ENCODE measurements around the gene AKAP7. TPM values are rescaled to one million over a fixed set of nuclear protein-coding genes. Genes with fewer than 3 reads are reported as not detected.

Gene AKAP7
- total RNA-seq, 1 donor: 4.7 TPM

- TF ChIP-seq, protein P1, sequence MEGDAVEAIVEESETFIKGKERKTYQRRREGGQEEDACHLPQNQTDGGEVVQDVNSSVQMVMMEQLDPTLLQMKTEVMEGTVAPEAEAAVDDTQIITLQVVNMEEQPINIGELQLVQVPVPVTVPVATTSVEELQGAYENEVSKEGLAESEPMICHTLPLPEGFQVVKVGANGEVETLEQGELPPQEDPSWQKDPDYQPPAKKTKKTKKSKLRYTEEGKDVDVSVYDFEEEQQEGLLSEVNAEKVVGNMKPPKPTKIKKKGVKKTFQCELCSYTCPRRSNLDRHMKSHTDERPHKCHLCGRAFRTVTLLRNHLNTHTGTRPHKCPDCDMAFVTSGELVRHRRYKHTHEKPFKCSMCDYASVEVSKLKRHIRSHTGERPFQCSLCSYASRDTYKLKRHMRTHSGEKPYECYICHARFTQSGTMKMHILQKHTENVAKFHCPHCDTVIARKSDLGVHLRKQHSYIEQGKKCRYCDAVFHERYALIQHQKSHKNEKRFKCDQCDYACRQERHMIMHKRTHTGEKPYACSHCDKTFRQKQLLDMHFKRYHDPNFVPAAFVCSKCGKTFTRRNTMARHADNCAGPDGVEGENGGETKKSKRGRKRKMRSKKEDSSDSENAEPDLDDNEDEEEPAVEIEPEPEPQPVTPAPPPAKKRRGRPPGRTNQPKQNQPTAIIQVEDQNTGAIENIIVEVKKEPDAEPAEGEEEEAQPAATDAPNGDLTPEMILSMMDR (IDR thresholded peaks at IDR 0.05; ENCODE audit: insufficient read depth, low read depth, low read length): no peak
- no peak for DNase-seq (ENCODE audit: low read depth)
- no peak overlapping the region for H3K4me3 ChIP-seq (ENCODE audit: low read depth, low read length)
These were observed 48.3 kb downstream of the AKAP7 start for GRCh38 chr6:131183427-131184095.

- DNase-seq (ENCODE audit: low read depth): no peak
- TF ChIP-seq, protein P1 (IDR thresholded peaks at IDR 0.05; ENCODE audit: insufficient read depth, low read depth, low read length): no peak
- H3K4me3 ChIP-seq (ENCODE audit: low read depth, low read length): no peak overlapping the region
These were observed 56.3 kb downstream of the AKAP7 start for GRCh38 chr6:131191590-131191989.

DNA sequence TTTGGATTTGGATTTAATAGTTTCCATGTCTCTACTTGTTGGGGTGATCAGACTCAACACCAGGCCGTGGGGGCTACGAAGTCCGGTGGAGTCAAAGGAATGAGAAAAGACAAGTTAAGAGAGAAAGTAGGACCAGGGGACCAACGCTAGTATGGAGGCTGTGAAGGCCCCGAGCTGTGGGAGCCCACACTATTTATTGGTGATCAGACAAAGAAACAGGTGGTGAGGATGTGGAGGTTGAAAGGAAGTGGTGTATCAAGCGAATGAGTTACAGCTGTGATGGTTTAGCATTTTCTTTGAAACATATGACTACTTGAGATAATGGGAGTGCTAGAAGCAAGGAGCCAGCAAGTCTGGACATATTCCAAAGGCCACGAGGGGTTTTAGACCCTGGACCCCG, 62.4 kb downstream of the AKAP7 start:
- DNase-seq (ENCODE audit: low read depth): no peak
- H3K4me3 ChIP-seq (ENCODE audit: low read depth, low read length): no peak overlapping the region
- TF ChIP-seq, protein P1 (IDR thresholded peaks at IDR 0.05; ENCODE audit: insufficient read depth, low read depth, low read length): no peak

DNA sequence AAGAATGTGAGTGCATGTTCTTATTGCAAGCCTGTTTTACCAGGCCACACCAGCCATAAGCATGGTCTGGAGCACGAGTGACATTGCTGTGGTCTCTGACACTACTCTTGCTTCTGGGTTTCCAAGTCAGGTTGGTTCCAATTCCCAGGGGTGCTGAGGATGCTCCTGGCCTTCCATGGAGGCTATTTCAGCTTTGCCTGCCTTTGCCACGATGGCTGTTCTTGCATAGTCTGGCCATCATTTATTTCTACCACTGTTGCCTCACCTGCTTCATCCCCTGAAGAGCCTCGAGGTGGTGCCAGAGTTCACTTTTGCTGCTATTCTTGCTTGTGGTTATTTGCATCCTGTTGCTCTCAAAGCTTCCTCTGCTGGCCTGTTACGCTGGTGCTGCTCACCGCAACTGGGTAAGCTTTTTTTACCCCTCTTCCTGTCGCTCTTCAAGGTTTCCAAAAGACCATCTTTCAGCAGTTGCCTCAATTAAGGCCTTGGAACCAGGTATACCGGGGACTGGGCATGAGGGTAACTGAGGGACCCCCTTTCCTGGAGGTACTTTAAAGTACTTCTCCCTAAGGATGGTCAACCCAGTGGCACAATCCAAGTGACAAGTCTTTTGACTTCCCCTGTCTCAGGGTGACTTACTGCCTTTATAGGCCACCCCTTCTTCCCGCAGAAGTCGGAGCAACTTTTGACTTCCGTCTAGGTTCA, 64.5 kb downstream of the AKAP7 start:
- TF ChIP-seq, protein P1 (IDR thresholded peaks at IDR 0.05; ENCODE audit: insufficient read depth, low read depth, low read length): peak; percentile 74
- DNase-seq (ENCODE audit: low read depth): peak; percentile 57
- no peak overlapping the region for H3K4me3 ChIP-seq (ENCODE audit: low read depth, low read length)

DNA sequence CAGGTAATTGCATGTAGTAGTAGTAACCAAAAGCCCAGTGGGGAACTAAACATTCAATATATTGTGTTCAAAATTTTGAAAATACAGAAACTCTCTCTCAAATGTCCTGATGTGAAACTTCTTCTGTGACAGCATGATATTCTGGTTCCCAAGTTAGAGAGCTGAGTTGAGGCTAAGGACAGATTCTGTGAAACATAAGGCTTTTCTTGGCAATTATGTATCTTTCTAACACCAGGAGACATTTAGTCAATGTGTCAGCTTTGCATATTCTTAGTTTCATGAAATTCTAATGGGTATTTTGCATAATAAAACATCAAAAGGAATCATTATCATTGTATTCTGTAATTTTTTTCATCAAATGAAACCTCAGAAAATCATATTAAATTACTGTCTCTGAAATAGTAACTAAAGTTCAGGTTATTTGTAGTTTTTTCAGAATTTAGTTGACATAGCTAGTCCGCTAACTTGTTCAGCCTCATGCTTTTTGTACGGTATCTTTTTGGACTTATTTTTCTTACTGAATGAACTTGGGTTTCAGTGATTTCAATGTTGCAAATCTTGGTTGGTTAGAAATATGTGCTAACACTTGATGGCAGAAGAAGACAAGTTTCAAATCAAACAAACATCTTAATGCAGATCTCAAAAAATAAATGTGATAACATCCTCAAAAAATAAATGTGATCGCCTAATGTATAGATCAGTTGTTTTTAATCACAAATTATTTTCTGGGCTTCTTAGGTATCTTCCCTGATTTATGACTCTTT, 70.4 kb downstream of the AKAP7 start:
- H3K4me3 ChIP-seq (ENCODE audit: low read depth, low read length): no peak overlapping the region
- TF ChIP-seq, protein P1 (IDR thresholded peaks at IDR 0.05; ENCODE audit: insufficient read depth, low read depth, low read length): no peak
- DNase-seq (ENCODE audit: low read depth): no peak

GRCh38 chr6:131206463-131207251, 71.4 kb downstream of the AKAP7 start:
- H3K4me3 ChIP-seq (ENCODE audit: low read depth, low read length): no peak overlapping the region
- no peak for DNase-seq (ENCODE audit: low read depth)
- TF ChIP-seq, protein P1 (IDR thresholded peaks at IDR 0.05; ENCODE audit: insufficient read depth, low read depth, low read length): no peak
